ENCODE measurements around the gene VCL. TPM values are rescaled to one million over a fixed set of nuclear protein-coding genes. Genes with fewer than 3 reads are reported as not detected.

Gene VCL
- total and polyA plus RNA-seq, 9 of the 15 experiments (the other 6 are each of a cell fraction or from before 2014, with no cell fraction given), result 29.8 to 186 (median 76.4) TPM

DNA sequence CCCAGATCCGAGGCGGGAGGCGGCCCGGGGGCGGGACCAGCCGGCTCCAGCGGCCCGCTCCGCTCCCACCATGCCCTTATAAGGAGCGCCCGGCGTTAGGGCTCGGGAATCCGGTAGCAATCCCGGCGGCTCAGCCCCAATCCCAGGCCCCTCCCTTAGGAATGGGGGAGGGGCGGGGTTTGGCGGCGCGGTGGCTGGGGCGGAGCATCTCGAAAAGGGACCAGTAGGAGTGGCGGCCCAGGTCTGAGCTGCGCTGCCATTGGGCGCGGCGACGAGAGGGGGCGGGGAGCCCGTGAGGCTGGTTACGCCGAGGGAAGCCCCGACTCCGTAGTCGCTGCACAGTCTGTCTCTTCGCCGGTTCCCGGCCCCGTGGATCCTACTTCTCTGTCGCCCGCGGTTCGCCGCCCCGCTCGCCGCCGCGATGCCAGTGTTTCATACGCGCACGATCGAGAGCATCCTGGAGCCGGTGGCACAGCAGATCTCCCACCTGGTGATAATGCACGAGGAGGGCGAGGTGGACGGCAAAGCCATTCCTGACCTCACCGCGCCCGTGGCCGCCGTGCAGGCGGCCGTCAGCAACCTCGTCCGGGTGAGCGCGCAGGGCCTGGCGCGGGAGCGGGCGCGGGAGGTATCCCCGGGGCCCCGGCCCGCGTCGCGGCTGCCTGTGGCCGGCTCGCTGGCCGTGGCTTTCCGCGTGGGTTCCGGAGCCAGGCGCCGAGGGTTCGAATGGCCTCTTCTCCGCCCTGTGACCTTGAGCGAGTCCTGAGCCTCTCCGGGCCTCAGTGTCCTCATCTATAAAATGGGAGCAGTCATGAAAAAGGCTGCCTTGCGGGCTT, at the start of gene VCL (continued):
- TF ChIP-seq, protein P1, sequence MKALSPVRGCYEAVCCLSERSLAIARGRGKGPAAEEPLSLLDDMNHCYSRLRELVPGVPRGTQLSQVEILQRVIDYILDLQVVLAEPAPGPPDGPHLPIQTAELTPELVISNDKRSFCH (CRISPR knock-in tag; IDR thresholded peaks at IDR 0.05), result no peak
- TF ChIP-seq, protein P1 (tag; IDR thresholded peaks at IDR 0.05), result peak; percentile 88
- TF ChIP-seq ZNF324 (CRISPR knock-in tag; IDR thresholded peaks at IDR 0.05), result no peak
- peak; percentile 68 for TF ChIP-seq CREM (IDR thresholded peaks at IDR 0.05; ENCODE audit: low read depth)
- TF ChIP-seq, protein P2, sequence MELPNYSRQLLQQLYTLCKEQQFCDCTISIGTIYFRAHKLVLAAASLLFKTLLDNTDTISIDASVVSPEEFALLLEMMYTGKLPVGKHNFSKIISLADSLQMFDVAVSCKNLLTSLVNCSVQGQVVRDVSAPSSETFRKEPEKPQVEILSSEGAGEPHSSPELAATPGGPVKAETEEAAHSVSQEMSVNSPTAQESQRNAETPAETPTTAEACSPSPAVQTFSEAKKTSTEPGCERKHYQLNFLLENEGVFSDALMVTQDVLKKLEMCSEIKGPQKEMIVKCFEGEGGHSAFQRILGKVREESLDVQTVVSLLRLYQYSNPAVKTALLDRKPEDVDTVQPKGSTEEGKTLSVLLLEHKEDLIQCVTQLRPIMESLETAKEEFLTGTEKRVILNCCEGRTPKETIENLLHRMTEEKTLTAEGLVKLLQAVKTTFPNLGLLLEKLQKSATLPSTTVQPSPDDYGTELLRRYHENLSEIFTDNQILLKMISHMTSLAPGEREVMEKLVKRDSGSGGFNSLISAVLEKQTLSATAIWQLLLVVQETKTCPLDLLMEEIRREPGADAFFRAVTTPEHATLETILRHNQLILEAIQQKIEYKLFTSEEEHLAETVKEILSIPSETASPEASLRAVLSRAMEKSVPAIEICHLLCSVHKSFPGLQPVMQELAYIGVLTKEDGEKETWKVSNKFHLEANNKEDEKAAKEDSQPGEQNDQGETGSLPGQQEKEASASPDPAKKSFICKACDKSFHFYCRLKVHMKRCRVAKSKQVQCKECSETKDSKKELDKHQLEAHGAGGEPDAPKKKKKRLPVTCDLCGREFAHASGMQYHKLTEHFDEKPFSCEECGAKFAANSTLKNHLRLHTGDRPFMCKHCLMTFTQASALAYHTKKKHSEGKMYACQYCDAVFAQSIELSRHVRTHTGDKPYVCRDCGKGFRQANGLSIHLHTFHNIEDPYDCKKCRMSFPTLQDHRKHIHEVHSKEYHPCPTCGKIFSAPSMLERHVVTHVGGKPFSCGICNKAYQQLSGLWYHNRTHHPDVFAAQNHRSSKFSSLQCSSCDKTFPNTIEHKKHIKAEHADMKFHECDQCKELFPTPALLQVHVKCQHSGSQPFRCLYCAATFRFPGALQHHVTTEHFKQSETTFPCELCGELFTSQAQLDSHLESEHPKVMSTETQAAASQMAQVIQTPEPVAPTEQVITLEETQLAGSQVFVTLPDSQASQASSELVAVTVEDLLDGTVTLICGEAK (IDR thresholded peaks at IDR 0.05), result no peak
- TF ChIP-seq, protein P2 (CRISPR knock-in tag; IDR thresholded peaks at IDR 0.05), result no peak
- TF ChIP-seq ARNT (IDR thresholded peaks at IDR 0.05), result no peak
- TF ChIP-seq ASH1L (IDR thresholded peaks at IDR 0.05; ENCODE audit: borderline replicate concordance, low read depth, partially characterized antibody), result peak; percentile 73
- no peak for TF ChIP-seq DDX20 (tag; IDR thresholded peaks at IDR 0.05; ENCODE audit: low read depth)
- TF ChIP-seq DPF2 (IDR thresholded peaks at IDR 0.05), result no peak
- TF ChIP-seq PCBP2 (IDR thresholded peaks at IDR 0.05; ENCODE audit: low read depth, low read length, poor library complexity, severe bottlenecking), result no peak
- TF ChIP-seq ZNF239 (CRISPR knock-in tag; IDR thresholded peaks at IDR 0.05), result no peak
- TF ChIP-seq BMI1 (IDR thresholded peaks at IDR 0.05; ENCODE audit: low read length), result no peak
- TF ChIP-seq, protein P3, sequence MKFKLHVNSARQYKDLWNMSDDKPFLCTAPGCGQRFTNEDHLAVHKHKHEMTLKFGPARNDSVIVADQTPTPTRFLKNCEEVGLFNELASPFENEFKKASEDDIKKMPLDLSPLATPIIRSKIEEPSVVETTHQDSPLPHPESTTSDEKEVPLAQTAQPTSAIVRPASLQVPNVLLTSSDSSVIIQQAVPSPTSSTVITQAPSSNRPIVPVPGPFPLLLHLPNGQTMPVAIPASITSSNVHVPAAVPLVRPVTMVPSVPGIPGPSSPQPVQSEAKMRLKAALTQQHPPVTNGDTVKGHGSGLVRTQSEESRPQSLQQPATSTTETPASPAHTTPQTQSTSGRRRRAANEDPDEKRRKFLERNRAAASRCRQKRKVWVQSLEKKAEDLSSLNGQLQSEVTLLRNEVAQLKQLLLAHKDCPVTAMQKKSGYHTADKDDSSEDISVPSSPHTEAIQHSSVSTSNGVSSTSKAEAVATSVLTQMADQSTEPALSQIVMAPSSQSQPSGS (CRISPR knock-in tag; IDR thresholded peaks at IDR 0.05), result no peak
- no peak for TF ChIP-seq HNRNPH1 (optimal IDR thresholded peaks at IDR 0.05; ENCODE audit: low read depth, low read length)
- TF ChIP-seq, protein P4, sequence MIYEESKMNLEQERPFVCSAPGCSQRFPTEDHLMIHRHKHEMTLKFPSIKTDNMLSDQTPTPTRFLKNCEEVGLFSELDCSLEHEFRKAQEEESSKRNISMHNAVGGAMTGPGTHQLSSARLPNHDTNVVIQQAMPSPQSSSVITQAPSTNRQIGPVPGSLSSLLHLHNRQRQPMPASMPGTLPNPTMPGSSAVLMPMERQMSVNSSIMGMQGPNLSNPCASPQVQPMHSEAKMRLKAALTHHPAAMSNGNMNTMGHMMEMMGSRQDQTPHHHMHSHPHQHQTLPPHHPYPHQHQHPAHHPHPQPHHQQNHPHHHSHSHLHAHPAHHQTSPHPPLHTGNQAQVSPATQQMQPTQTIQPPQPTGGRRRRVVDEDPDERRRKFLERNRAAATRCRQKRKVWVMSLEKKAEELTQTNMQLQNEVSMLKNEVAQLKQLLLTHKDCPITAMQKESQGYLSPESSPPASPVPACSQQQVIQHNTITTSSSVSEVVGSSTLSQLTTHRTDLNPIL (CRISPR knock-in tag; IDR thresholded peaks at IDR 0.05), result no peak

All from K562 (cell line).